Suppressor macrophage treated with lipopolysaccharide for 1 hour (primary cell): ENCODE data around the gene URI1.
A peak's percentile ranks its signal among the peaks of the same experiment; 100 is the strongest.

Experiments used
- DNase-seq, 3 donors: peaks; one replicate each; pipeline ENCODE4 v3.0.0-alpha.2; 2020 to 2022

The URI1 gene

DNA sequence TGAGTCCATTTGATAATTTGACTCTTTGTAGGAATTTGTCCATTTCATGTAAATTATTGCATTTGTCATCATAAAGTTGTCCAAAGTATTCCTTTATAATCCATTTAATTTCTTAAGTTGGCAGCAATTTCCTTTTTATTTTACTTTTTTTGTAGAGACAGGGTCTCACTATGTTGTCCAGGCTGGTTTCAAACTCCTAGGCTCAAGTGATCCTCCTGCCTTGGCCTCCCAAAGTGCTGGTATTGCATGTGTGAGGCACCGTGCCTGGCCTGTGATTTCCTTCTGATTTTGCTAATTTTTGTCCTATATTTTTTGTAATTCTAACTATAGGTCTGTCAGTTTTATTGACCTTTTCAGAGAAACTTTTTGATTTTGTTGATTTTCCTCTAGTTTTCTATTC lies 84.9 kb downstream of the URI1 start:
- no peak for DNase-seq

GRCh38 chr19:30028118-30028991 lies 86.3 kb downstream of the URI1 start:
- DNase-seq: no peak

DNA sequence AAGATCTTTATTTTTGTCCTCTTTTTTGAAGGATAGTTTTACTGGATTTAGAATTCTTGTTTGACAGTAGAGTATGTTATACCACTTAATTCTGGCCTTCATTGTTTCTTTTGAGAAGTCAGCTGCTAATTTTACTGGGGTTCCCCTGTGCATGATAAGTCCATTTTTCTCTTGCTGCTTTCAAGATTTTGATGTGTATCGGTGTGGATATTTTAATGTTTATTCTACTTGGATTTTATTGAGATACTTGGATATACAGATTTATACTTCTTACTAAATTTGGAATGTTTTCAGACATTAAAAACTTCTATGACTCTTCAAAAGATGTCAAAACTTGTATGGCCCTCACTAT lies 86.9 kb downstream of the URI1 start:
- no peak for DNase-seq

GRCh38 chr19:30029721-30030510 lies 87.9 kb downstream of the URI1 start:
- DNase-seq: no peak

DNA sequence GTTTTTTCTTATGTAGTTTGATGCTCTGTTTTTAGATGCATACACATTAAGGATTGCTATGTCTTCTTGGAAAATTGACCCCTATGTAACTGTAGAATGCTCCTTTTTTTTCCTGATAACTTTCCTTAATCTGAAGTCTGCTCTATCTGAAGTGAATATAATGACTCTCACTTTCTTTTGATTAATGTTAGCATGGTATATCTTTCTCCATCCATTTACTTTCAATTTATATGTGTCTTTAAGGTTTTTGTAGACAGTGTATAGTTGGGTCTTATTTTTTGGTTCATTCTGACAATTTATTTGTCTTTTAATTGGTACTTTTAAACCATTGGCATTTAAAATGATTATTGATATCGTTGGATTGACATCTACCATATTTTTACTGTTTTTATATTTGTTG lies 92.3 kb downstream of the URI1 start:
- DNase-seq: no peak

DNA sequence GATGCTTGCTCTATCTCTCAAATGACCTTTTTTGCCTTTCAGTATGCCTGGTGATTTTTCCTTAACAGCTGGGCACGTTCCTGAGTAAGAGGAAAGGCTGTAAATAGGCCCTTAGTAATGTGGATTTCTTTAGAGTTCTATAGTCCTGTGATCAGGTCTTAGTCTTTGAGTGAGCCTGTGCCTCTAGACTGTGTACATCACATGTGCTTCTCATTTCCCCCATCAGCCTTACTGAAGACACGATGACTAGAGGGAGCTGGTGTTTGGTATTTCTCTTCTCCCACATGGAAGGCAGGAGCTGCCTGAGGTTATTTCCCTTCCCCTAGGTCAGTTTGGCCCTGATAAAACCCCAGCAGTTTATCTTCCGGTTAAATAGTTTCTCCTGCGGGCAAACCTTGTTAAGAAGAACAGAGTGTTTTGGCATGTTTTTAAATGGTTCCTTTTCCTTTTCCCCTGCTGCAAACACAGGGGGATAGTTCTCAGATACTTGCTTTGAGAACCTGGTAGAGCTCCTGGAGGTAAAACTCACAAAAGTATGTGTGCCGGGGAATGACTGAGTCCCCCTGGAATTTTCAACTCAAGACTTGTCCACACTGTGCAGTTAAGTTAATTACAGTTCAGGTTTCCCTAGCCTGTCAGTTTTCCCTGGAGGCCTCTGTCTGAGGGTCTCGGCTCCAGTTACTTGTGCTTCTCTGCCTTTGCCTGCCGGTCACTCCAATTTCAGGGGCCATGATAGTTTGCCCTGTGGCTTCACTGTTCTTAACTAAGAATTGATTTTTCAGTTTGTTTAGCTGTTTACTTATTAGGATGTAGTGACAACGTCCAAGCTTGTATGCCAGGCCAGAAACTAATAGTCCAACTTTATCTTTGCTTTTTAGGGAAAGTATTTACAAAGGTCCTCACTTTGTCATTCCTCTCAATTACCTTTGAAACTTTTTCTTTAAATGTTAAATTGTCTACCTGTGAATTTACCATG lies 94.4 kb downstream of the URI1 start:
- peak in 1 of 3 donors; percentile 17 for DNase-seq

- DNase-seq: no peak
These were observed 95.8 kb downstream of the URI1 start for GRCh38 chr19:30037835-30038234.

DNA sequence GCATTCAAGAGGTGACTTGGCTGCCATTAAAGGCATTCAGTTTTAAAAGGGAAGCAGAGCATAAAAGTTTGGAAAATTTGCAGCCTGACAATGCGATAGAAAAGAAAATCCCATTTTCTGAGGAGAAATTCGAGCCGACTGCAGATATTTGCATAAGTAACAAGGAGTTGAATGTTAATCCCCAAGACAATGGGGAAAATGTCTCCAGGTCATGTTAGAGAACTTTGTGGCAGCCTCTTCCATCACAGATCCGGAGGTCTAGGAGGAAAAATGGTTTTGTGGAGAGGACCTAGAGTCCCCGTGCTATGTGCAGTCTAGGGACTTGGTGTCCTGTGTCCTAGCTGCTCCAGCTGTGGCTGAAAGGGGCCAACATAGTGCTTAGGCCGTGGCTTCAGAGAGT lies 99.9 kb downstream of the URI1 start:
- DNase-seq: peak in 1 of 3 donors; percentile 0

GRCh38 chr19:30043008-30043407 lies 101.0 kb downstream of the URI1 start:
- DNase-seq: peak; percentile 26 to 45 (median 27)

DNA sequence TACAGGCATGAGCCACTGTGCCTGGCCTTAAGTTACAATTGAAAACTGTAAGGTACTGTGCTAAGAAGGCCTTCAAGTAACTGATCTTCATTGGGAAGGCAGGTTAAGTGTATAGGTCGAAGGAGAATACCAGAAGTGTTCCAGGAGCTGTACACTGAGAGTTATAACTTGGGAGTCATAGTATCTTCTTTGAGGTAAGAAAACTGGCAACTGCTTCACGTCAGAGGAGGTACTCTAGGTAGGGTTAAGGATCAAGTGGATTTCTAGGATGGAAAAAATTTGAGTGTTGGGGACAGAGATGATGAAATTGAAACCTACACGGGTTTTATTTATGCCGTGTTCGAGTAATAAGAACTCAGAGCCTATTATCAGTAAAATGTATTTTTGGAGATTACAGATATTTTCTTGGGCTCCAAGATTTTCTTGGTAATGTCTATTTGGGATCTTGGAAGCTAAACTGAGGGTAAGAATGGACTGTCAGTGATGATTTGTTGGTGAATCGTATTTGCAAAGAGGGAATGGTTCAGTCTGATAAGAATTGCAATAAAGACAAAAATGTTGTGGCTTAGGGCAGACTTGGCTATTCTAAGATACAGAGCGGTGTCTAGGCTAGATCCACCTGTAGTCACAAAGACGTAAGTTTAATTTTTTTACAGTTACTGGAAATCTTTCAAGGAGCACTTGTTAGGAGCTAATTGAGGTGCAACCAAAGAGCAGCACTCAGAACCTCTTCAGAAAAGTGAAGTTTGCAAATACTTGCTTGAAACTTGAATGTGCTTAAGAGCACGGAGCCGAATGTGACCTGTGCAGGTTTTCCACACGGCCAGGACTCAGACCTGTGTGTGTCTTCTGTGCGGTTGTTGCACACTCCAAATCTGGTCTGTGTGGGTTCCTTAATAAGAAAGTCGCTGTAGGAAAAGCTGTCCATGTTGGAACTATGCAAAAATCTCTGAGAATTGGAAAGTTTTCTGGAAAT lies 102.5 kb downstream of the URI1 start:
- no peak for DNase-seq

DNA sequence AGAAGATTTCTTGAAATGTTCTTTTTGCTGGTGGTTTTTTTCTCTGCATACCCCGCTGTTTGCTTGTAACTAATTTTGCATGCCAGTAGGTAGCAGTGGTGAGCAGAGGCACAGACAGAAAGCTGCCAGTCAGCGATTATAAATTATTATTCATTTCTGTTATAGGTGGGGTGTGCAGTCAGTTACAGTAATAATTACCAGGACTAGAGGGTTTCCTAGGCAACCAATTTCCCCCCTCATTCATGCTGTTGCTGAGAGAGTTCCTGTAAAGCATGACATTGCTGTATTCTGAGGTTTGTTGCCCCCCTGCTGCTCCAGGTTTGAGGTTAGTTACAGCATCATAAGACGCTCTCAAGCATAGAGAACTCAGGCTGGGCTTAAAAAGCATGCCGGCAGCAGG lies 104.5 kb downstream of the URI1 start:
- peak in 2 of 3 donors; percentile 4 to 16 for DNase-seq

- DNase-seq: no peak
These were observed 105.4 kb downstream of the URI1 start for GRCh38 chr19:30047432-30047831.

GRCh38 chr19:30049226-30049625 lies 107.2 kb downstream of the URI1 start:
- DNase-seq: no peak

- no peak for DNase-seq
These were observed 108.0 kb downstream of the URI1 start for GRCh38 chr19:30049846-30050667.

- no peak for DNase-seq
These were observed 110.4 kb downstream of the URI1 start for GRCh38 chr19:30052122-30053075.

- no peak for DNase-seq
These were observed 111.5 kb downstream of the URI1 start for GRCh38 chr19:30053558-30053957.

DNA sequence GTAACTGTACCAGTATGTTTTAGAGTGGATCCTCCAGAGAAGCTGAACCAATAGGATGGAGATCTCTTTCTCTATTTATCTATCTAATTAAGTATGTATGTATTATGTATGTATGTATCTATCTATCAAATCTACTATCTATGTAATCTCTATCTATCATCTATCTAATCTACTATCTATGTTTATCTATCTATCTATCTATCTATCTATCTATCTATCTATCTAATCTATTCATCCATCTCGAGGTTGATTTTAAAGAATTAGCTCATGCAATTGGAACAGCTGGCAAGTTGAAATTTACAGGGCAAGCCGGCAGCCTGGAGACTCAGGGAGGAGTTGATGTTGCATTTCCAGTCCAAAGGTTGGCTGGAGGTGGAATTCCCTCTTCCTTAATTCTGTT lies 112.2 kb downstream of the URI1 start:
- no peak for DNase-seq

DNA sequence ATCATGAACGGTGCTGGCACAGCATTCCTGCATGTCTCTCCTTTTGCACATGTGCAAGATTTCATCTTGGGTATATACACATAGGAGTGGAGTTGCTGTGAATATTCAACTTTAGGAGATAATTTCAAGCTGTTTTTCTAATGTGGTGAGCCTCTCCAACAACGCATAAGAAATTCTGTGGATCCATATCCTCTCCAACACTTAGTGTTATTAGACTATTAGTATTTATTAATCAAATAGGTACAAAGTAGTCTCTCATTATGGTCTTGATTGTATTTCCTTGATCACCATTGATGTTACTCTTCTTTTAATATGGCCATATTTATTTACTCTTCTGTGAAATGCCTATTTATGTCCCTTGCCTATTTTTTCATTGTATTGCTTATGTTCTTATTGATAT lies 114.5 kb downstream of the URI1 start:
- no peak for DNase-seq

DNA sequence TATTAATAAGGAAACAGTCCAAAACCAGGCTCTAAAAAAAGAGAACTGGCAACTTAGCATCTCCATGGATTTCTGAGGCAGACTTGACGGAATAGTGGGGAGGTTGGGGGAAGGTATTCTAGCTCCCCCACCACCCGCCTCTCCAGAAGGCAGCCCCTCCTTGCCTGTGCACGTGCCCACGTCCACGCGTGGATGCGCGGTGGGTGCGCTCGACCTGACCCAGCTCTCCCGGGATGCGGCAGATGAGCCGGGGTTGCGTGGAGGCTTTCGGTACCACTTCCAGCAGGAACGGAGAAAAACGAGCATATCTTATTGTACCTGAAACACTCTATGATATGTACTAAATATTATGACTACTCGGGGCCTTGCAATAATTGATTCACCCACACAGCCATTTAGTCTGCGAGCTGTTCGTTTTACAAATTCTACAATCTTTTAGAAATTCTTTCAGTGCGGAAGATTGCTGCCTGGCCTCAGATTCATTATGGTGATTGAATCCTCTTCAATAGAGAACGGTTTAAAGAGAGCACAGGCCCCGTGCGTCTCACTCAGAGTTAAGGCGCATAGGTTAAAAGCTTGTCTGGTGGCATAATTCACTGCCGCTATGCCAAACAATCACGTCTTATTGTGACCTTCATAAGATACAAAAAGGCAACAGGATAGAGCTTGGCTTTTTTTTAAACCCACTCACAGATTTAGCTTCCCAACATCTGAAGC lies 117.9 kb downstream of the URI1 start:
- DNase-seq: no peak
